NCI-H2196 treated with DMSO at 0.1 percent for 48 hours (cell line): ENCODE results near the gene CARM1.
"Not testable (repeated sequence)": the region's sequence is repeated elsewhere in the genome, so short reads cannot be mapped to it uniquely, and the experiment has no call there.

Experiments used
- DNase-seq: peaks from one replicate; lab custom pipeline; 2025; ENCODE audit not compliant: unreplicated experiment; lab: John Stamatoyannopoulos, UW

The CARM1 gene

DNA sequence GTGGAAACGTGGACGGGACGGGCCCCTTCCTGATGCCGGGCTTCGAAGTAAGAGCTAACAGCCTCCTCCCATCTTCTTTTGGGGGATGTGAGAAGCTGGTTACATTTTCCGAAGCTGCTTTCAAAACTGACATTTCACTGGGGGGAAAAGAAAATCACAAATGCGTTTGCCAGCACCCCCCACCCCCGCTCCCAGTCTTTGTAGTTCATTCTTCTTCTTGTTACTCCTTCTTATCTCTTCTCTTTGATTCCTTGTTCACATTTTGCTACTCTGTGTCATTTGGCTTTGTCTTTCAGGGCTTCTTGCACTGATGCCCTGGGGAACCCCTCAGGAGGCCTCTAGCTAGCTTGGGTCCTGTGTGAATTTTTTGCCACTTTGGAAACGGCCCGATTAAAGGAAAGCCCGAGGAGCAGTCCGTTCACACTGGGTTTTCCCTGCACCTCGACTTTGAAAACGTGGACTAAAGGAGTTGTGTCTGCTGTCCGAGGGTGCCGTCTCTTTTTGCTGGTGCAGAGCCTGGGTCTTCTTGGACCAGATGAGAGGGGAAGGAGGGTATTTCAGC, 1.3 kb downstream of the CARM1 start:
- DNase-seq = no peak

DNA sequence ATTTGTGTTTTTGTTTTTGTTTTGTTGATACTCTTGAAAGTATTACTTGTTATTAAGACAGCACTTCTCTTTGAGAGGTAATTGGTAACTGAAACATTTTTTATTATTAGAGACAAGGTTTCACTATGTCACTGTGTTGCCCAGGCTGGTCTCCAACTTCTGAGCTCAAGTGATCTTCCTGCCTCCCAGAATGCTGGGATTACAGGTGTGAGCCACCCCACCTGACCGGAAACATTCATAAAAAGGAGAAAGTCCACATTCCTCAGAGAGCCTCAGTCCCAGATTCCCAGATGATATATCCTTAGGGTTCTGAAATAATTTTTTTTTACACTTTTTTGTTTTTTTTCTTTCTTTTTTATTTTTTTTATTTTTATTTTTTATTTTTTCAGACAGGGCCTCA, 2.7 kb downstream of the CARM1 start:
- DNase-seq = no peak

DNA sequence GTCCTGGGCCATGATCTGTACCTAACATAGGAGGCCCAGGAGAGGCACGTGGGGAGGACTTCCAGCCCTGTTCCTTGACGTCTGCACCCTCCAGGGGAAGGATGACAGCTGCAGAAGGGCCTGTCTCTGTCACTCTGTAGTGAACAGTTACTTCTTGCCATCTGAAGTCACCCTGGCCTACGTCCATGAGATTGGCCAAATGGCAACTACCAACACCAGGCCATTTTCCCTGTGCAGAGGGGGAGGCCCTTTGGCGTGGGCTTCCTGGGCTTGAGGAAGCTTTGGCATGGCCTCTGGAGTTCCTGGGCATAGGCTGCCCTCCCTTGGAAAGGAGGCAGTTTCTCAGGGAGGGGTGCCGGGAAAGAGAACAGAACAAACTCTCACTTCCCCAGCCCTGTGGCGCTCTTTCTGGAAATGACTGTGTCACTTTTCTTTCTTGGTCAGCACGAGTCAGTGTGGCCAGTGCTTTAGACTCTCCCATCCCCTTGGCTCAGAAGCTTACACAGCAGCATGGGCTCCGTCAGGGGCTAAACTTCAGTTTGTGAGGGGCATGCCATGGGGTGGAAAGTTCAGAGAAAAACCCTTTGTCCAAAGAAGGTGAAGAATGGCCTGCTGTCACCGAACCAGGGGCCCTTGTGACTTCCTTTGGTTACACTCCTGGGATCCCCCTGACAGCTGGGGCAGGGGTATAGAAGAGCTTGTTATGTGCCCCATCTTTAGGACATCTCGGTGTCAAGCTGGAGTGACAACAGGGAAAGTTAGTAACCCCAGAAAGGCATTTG, 5.3 kb downstream of the CARM1 start:
- DNase-seq = no peak

DNA sequence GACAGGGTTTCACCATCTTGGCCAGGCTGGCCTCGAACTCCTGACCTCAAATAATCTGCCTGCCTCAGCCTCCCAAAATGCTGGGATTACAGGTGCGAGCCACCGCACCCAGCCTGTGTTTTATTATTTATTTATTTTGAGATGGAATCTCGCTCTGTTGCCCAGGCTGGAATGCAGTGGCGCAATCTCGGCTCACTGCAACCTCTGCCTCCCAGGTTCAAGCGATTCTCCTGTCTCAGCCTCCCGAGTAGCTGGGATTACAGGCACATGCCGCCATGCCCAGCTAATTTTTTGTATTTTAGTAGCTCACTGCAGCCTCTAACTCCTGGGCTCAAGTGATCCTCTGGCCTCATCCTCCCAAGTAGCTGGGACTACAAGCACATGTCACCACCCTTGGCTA, 6.3 kb downstream of the CARM1 start:
- not testable (repeated sequence) for DNase-seq

DNA sequence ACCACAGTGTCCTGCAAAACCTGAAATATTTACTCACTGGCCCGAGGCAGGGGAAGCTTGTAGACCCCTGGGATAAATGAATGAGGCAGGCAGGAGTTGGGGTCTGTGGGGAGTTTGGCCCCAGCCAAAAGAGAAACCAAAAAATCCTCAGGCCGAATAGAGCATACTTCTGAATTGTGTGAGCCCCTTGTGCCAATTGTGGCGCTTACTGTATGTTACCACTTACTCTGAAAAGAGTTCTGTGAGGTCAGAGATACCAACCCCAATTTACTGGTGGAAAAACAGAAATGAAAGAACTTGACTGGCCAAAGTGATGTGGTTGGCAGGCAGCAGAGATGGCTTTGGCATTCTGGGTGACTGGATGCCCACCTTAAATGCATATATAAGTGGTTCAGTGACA, 6.9 kb downstream of the CARM1 start:
- DNase-seq = no peak

DNA sequence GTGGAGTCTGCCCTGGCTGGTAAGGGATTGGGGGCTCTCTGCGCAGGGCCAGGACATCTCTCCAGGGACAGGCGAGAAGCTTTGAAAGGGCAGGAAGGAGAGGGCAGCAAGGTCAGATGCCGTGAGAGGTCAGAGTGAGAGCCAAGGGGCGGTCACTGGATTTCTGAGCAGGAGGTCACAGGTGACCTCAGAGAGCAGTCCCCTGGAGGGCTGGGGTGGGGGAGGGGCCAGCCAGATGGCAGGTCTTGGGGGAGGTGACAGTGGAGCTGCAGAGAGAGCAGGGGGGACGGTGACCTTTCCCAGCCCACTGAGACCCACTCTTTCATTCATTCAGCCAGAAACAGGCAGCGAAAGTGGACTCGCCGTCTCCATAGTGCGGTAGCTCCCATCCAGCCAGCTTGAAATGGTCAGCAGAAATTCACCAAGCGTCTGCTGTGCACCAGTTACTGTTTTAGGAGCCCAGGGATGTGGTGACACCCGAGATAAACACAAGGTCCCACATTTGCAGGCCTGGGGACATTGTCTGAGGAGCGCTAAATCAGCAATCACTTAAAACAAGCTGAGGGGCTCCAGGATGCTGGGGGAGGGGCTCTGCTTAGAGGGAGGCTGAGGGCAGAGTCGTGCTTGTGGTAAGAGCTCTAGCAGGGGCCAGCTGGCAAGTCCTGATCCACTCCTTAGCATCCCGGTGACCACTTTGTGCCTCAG, 10.2 kb downstream of the CARM1 start:
- DNase-seq = no peak

DNA sequence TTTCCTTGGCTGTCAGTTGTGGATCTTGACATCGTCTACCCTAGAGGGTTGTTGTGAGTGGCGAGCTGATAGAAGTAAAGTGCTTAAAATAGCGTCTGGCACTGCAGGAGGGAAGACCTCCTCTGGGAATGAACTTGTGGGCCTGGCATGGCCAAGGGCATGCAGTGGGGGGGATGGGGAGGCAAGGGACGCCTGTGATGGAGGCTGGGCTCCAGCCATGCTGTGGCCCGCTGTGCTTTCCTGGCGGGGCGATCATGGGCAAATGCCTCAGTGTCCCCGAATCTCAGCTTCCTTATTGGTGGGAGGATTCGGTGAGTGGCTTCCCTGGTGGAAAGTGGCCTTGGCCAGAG, 10.7 kb downstream of the CARM1 start:
- DNase-seq = no peak

DNA sequence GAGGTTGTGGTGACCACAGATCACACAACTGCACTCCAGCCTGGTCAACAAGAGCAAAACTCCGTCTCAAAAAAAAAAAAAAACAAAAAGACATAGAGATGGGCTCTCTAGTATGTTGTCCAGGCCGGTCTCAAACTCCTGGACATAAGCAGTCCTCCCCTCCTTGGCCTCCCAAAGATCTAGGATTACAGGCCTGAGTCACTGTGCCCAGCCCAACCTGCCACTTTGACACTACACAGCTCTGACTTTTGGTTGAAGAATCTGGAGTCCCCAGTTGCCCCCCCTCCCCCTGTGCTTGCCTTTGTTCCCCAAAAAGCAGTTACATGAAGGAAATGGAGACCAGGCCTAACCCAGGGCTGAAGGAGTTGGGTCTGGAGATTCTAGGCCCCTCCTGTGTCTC, 12.9 kb downstream of the CARM1 start:
- DNase-seq = no peak

DNA sequence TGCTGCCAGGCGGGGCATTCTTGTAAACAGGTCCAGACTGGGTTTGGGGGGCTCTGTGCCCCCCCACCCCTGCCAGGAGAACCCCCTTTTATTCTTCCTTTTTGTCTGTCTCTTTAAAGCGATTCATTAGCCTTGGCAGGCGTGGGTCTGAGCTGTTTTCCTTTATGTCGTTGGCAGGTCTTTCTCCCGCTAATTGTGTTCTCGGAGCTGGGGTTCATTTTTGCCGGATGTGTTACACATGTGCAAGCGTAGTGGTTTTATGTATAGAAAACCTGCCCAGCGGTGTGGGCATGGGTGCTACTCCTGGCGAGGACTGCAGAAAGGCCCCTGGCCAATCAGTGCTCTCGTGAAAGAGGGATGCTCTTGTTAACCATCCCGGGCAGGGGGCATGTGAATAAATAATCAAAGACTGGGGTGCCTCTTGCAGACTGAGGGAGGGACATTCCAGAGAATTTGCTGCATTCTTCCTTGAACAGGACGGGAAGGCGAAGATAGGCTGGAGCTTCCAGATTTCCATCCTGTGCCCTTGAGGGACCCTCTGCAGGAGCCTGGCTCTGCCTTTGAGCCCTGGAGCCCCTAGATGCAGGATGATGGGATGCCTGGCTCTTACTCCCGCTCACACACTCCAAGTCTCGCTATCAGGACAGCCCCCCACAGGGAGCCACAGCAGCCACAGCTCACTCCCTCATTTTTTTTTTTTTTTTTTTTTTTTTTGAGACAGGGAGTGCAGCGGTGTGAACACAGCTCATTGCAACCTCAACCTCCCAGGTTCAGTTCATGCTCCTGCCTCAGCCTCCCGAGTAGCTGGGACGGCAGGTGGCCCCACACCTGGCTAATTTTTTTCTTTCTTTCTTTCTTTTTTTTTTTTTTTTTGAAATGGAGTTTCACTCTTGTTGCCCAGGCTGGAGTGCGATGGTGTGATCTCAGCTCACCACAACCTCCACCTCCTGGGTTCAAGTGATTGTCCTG, 14.1 kb downstream of the CARM1 start:
- no peak for DNase-seq

DNA sequence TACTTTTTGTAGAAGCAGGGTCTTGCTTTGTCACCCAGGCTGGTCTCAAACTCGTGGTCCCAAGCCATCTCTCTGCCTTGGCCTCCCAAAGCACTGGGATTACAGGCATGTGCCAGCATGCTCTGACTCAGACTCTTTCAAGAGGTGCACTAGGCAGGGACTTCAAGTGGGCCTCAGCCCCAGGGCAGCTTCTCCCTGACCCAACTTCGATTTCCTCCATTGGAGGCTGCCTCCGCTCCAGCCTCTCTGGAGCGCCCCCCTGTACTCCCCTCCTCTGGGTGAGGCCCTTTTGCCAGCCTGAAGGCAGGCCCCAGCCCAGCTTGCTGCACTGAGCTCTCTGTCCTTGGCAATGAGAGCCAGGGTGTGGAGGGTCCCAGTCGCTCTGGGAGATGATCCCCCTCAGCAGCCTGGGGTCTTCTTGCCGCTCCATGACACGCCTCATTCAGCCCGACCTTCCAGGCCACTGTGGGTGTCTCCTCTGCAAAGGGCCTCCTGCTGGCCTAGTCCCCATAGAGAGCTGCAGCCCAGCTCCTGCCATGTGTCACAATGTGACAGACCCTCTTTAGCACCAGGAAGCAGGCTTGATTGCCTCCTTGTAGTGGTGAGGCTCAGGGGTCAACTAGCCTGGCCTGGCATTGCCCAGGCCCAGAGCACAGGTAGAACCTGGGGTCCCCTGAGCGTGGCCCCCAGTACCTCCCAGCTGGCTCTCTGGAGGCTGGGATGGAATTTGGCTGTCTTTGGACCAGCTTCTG, 16.4 kb downstream of the CARM1 start:
- no peak for DNase-seq

DNA sequence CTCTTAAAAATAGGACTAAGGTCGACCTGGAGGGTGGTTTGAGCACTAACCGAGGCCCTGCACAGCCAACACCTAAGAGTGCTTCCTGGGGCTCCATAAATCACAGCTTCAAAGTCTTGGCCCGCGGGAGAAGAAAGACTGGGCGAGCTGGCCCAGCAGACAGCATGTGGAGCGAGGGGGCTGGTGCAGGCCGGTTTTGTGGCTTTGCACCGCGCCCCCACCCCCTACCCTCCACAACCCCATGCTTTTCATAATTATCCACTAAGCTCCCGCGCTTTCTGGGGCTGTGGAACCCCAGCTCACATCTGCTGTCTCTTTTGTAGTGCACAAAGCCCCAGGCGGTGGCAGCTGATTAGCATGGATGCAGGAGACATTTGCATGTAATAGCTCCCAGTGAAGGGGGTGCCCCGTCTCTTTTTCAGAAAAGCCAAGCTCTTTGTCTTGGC, 17.1 kb downstream of the CARM1 start:
- no peak for DNase-seq

DNA sequence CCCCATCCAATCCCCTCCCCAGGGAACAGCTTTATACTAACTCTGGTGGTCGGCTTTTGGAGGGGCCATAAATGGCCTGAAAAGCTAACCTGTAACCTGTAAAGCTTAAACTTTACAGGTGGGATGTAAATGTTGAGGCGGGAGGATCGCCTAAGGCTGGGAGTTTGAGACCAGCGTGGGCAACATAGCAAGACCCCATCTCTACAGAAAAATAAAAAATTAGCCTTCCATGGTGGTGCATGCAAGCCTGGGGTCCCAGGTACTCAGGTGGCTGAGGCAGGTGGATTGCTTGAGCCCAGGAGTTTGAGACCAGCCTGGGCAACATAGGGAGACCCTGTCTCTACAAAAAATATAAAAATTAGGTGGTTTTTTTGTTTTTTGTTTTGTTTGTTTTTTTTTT, 18.5 kb downstream of the CARM1 start:
- no peak for DNase-seq

DNA sequence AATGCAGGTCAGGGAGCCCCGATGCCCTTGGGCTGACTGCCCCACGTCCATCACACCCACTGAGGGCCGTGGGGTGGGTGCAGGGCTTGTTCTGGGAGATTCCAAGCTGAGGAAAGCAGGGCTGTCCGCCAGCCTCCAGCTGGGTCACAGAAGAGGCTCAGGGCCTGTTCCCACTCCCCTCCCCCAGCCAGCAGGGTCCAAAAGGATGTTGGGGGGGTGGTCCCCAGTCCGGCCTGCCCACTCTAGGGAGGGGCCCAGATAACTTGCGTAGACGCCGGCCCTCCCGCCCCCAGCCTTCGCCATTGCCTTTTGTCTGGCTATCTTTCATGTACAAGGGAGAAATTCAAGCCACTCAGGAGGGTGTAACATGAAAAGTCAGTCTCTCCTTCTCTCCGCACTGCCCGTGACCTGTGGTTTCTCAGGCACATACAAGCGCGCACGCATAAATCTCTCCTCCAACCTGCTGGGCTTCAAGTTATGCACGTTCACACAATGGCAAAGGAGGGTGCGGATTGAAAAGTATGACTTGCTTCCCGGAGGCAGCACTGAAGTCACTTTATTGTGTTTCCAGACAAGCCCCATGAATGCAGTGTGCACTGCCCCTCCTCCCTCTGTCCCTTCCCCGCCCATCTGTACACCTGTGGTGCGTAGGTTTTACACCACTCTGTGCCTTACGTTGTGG, 20.2 kb downstream of the CARM1 start:
- no peak for DNase-seq

DNA sequence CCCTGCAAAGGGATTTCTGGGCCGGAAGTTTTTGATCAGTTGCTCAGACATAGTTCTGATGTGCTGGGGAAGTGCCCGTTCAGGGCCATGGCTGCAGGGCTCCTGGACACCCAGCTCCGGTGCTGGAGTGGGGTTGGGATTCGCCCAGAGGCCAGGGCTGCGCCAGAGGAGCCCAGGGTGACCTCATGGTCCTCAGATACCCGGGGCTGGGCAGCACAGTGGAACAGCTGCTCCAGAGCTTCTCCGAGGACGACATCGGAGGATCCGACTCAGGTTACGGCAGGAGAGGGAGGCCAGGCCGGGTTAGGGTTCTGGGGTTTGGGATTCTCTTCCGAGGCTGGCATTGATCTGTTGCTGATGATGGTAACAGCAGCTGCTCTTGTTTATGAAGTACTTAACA, 20.9 kb downstream of the CARM1 start:
- DNase-seq = no peak

DNA sequence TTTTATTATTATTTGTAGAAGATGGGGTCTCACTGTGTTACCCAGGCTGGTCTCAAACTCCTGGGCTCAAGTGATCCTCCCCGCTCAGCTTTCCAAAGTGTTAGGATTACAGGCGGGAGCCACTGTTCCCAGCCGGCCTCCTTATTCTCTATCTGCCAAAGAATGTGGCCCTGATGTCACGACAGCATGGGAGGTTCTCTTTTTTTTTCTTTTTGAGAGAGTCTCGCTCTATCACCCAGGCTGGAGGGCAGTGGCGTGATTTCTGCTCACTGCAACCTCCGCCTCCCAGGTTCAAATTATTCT, 23.5 kb downstream of the CARM1 start:
- no peak for DNase-seq

DNA sequence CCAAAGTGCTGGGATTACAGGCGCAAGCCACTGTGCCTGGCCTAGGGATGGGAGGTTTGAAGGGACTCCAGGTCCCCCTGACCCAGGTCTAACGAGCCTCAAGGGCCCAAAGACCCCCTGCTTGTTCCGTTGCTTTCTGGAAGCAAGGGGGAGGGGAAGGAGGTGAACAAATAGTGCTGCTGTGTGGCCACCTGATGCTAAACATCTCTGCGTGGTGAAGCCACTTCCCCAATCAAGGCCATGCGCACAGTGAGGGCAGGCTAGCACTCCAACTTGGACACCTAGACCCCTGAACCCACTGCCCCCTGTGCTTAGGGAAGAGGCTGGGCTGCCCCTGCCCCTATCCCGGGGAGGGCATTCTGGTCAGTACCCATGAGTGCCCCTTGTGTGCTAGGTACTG, 24.0 kb downstream of the CARM1 start:
- DNase-seq = no peak

DNA sequence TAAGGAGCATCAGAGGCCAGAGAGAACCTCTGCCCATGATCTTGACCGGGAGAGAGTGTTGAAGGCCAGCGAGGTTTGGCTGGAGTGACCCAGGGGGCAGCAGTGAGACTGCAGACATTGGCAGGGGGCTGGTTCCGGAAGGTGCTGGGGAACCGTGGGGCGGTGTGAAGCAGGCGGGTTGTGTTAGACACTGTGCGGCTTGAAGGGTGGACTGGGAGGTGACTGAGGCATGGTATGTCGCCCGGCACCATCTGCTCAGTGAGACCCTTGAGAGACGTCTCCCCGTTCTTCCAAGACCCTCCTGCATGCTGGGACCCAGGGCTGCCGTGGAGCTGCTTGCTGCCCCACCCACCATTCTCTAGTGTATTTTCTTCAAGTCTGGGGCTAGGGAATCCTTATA, 24.6 kb downstream of the CARM1 start:
- DNase-seq = no peak

DNA sequence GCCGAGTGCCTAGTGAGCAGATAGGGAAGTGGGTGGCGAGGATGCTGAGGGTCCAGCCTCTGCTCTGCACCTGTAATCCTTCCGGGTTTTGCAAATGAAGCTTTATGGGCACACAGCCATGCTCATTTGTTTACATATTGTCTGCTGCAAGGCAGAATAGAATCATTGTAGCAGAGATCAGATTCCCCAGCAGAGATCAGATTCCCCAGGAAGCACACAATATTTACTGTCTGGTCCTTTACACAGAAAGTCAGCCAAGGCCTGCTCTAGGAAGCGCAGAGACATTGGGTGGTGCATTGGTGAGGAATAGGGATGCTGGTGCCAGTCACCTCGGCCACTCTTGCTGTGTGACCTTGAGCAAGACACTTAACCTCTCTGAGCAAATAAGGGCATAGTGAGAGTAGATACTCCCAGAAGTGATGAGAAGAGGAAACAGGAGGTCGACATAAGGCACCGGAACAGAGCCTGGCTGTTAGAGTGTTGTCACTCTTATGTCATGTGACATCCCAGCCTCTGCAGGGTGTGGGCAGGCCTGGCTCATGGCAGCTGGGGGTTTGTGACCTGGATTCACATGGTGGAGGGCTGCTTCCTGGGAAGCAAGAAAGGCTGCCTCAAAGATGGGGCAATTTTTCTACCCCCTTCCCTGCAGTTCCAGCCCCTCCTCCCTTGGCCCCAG, 25.6 kb downstream of the CARM1 start:
- DNase-seq = peak; percentile 89

DNA sequence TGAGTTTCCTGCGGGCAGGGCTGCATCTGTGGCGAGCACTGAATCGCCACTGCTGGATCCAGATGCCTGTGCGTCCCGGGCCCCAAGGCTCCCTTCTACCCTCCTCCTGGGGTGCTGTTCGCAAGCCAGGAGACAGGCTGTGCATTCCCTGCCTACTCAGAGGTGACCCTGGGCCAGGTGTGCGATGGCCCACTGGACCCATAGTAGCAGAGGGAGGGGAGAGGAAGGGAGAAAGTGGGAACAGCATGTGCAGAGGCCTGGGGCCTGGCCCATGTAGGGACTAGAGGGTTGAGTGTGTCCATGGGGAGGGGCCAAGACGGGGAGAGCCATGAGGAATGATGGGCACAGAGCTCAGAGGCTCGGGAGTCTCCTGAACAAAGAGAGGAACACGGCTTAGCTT, 27.3 kb downstream of the CARM1 start:
- no peak for DNase-seq
